GM21367 (cell line): ENCODE measurements around the gene SLC25A28.
A peak's percentile ranks its signal among the peaks of the same experiment; 100 is the strongest.
"Not testable (repeated sequence)": the region's sequence is repeated elsewhere in the genome, so short reads cannot be mapped to it uniquely, and the experiment has no call there.

ENCODE experiments used
- ATAC-seq: cut with Tn5 transposase; IDR thresholded peaks from one replicate; pipeline ENCODE4 v1.9.1; 2021; ENCODE audit not compliant: unreplicated experiment

The SLC25A28 gene

DNA sequence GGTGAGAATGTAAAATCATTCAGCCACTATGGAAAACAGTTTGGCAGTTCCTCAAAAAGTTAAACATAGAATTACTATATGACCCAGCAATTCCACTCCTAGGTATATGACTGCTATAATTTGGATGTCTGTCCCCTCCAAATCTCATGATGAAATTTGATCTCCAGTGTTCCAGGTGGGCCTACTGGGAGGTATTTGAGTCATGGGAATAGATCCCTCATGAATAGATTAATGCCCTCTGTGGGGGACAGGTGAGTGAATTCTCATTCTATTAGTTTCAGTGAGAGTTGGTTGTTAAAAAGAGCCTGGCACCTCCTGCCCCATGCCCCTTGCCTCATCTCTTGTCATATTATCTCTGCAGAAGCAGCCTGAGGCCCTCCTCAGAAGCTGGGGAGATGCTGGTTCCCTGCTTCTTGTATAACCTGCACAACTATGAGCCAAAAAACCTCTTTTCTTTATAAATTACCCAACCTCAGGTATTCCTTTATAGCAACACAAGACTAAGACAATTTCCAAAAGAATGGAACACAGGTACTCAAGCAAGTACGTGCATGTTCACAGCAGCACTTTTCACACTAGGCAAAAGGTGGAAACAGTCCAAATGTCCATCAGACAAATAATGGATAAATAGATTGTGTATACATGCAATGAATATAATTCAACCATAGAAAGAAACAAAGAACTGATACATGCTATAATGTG lies 8.8 kb upstream of the SLC25A28 start:
- no peak for ATAC-seq

- ATAC-seq, result not testable (repeated sequence)
Measured at GRCh38 chr10:99625124-99625523, 4.9 kb upstream of the SLC25A28 start.

DNA sequence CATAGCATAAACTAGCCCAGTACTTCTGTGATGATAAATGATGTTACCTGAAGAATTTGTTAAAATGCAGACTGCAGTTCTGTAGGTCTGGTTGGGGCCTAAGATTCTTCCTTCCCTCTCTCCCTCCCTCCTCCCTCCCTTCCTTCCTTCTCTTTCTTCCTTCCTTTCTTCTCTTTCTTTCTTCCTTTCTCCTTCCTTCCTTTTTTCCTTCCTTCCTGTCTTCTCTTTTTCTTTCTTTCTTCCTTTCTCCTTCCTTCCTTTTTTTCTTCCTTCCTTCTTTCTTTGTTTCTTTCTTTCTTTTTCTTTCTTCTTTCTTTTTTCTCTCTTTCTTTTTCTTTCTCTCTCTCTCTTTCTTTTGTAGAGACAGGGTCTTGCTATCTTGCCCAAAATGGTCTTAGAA lies 3.7 kb upstream of the SLC25A28 start:
- ATAC-seq, result no peak

GRCh38 chr10:99621454-99622251 lies 1.4 kb upstream of the SLC25A28 start:
- no peak for ATAC-seq

GRCh38 chr10:99620711-99621453 lies 643 bp upstream of the SLC25A28 start:
- ATAC-seq, result peak; percentile 78

DNA sequence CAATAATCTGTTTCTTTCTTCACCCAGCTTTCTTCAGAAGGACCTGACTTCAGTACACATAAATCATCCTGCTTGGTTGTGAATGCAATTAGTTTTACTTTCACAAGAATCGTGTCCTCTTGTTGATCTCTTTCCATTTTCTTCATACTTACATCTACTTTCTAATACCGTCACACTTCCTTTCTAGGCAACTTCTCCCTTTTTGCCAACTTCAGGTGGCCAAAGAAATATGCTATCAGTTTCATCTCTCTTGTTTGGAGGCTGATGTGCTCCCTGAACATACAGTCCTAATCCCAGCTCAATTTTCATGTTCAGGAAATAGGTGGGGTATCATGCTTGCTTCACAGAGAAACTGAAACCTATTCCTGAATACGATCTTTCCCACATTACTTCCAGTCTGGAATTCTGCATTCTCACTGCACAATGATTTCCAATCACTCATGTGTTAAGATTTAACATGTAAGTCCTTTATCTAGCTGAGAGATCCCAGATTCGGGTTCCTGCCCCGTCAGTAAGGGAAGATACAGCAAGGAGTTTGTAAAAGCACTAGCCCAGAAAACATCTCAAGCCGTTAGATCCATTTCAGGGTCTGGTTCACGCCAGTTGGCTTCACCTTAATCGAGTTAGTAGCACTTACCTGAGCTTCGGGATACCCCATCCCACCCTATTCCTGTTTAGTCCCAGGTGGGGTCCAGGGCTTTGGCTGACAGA lies 994 bp downstream of the SLC25A28 start:
- ATAC-seq, result no peak

GRCh38 chr10:99617696-99618095 lies 2.5 kb downstream of the SLC25A28 start:
- ATAC-seq, result no peak

GRCh38 chr10:99615426-99615825 lies 4.8 kb downstream of the SLC25A28 start:
- ATAC-seq, result no peak

DNA sequence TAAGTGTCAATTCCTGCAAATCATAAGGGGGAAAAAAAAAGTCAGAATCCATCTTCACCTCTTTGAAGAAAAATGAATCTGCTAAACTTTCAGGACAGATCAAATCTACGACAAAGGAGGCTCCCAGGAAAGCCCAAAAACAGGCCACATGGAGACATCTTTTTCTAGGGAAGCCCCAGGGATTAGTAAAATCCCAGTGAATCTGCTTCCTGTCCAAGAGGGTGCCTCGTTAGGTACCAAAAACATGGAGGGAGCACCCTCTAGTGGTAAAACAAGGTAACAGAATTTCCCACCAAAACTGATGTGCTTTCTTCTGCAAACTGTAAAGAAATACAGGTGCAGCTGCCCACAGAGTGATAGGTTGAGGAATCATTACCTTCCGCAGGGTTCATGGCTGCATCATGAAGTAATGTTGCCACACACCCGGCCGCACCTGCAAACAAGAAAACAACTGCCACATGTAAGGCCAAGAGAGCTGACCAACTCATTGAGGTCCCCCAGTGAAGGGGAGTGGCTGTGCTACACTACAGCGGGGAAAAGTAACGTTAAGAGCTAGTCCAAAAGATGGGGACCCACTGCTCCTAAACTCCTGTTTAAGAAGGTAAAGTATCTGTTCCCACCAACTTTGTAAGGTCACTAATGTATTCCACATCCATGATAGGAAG lies 7.9 kb downstream of the SLC25A28 start:
- ATAC-seq, result no peak

GRCh38 chr10:99611326-99611725 lies 8.9 kb downstream of the SLC25A28 start:
- ATAC-seq, result no peak

- ATAC-seq, result no peak
Measured at GRCh38 chr10:99610221-99610620, 10.0 kb downstream of the SLC25A28 start.

- ATAC-seq, result no peak
Measured at GRCh38 chr10:99609186-99609585, 11.1 kb downstream of the SLC25A28 start.

- ATAC-seq, result no peak
Measured at GRCh38 chr10:99605351-99605750, 14.9 kb downstream of the SLC25A28 start.

GRCh38 chr10:99604862-99605261 lies 15.4 kb downstream of the SLC25A28 start:
- ATAC-seq, result no peak

DNA sequence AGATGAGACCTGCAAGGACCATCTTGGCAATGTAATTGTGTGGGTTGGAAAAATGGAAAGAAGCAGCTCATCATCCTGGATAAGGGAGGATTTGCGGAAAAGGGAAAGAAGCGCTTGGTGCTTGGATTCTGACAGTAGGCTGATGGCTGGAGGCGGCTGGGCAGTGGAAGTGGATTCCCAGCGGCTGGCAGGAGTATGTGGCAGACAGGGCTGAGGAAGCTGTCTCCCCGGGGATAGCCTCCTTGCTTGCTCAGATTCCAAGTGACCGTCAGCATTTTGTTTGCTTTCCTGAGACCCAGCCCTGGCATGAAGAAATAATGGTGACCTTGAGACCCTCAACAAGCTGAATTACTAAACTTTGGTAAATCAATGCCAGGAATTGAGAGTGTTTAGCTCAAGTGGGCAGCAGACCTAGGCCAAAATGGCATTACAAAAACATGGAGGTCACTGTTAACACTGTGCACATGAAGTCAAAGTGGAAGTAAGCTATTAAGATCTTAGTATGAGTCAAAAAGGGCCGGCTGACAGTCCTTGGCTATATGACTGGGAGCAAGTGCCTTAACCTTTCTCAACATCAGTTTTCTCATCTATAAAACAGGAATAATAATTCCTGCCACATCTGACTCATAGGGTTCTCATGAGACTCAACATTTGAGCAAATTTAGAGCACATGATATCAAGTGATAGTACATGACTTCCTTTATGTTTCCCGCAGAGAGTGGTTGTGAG lies 21.3 kb downstream of the SLC25A28 start:
- no peak for ATAC-seq

DNA sequence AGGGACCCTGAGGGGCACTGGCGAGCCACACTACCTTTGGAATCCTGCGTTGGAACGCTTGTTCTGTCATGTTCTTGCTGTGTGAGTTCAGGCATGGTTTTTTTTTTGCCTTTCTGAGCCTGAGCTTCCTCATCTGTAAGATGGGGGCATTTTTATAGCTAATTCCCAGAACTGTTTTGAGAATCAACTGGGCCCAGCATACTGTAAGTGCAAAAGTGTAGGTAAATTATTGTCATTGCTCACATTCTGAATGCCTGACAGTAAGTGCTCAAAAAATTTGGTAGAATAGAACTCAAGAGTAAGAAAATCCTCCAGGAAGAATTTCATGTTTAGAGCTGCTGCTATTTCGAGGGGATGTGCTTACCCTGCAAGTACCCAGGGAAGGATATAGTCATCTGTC lies 22.2 kb downstream of the SLC25A28 start:
- no peak for ATAC-seq

- not testable (repeated sequence) for ATAC-seq
Measured at GRCh38 chr10:99596708-99597107, 23.5 kb downstream of the SLC25A28 start.

DNA sequence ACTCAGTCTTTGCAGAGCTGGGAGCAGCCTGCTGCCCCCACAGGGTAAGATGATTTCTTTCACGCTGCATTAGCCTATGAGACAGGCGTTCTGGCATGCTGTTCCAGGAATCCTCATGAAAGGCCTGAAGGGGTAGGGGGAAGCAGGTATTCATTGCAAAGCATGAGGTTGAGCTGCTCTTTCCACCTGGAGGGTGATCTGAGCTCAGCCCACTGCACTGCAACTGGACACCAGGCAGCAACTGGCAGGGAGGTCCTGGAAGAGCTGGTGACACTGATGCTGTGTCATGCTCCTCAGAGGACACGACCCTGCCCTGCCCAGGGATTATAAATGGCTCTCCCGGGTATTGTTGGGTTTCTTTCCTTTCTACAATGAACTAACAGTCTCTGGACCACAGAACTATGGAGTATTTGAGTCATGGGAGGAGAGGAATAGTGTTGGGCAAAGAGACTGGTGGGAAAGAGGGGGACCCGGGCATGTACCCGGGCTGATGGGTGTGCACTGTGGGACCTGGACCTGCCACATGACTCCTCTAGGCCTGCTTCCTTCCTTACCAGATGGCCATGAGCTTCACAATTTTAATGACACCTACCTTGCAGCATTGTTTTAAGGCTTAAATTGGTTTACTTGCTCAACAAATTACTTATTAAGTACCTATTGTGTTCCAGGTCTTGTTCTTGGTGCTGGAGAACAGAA lies 24.3 kb downstream of the SLC25A28 start:
- no peak for ATAC-seq

DNA sequence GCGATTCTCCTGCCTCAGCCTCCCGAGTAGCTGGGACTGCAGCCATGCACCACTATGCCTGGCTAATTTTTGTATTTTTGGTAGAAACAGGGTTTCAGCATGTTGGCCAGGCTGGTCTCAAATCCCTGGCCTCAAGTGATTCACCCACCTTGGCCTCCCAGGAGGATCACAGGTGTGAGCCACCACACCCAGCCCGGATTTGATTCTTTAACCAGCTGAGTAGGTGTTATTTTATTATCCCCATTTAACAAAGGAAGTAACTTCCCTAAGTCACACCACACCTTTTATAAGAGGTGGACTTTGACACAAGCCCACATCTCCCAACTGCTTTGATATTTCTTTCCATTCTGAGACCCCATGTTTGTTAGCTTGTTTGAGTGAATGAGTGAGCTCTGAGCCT lies 25.0 kb downstream of the SLC25A28 start:
- ATAC-seq, result no peak
